Fibroblast of mammary gland (primary cell): ENCODE data around the gene ATP6V1B1.
A peak's percentile ranks its signal among the peaks of the same experiment; 100 is the strongest.

ENCODE experiments used
- DNase-seq: peaks from one replicate; pipeline ENCODE4 v3.0.0-alpha.2; 2010; ENCODE audit warnings: low read depth
- H3K4me3 ChIP-seq: 2 replicates; pipeline ENCODE4 v1.5.1; 2011; ENCODE audit warnings: low read depth, mild to moderate bottlenecking, low read length, moderate library complexity; ENCODE audit not compliant: control insufficient read depth
- CTCF ChIP-seq: conservative IDR thresholded peaks from 2 replicates; pipeline ENCODE4 v1.5.1; 2011; ENCODE audit warnings: low read depth, low read length, inconsistent platforms; ENCODE audit not compliant: control insufficient read depth, insufficient read depth

Gene ATP6V1B1

GRCh38 chr2:70905443-70906421, 30.0 kb upstream of the ATP6V1B1 start:
- H3K4me3 ChIP-seq: no peak overlapping the region
- DNase-seq: no peak
- no peak for TF ChIP-seq CTCF

- no peak overlapping the region for H3K4me3 ChIP-seq
- no peak for DNase-seq
- no peak for TF ChIP-seq CTCF
These were observed 29.2 kb upstream of the ATP6V1B1 start for GRCh38 chr2:70906439-70907005.

- no peak overlapping the region for H3K4me3 ChIP-seq
- DNase-seq: peak; percentile 4
These were observed 28.3 kb upstream of the ATP6V1B1 start for GRCh38 chr2:70907130-70908057.

GRCh38 chr2:70916291-70916690, 19.4 kb upstream of the ATP6V1B1 start:
- DNase-seq: no peak

More at GRCh38 chr2:70907130-70908057, 28.3 kb upstream of the ATP6V1B1 start:
- TF ChIP-seq CTCF: no peak

GRCh38 chr2:70918016-70918415, 17.7 kb upstream of the ATP6V1B1 start:
- no peak for DNase-seq
- no peak overlapping the region for H3K4me3 ChIP-seq
- no peak for TF ChIP-seq CTCF

More at GRCh38 chr2:70916291-70916690, 19.4 kb upstream of the ATP6V1B1 start:
- no peak for TF ChIP-seq CTCF
- H3K4me3 ChIP-seq: no peak overlapping the region

- peak; percentile 94 for TF ChIP-seq CTCF
- H3K4me3 ChIP-seq: no peak overlapping the region
- peak; percentile 72 for DNase-seq
These were observed 15.9 kb upstream of the ATP6V1B1 start for GRCh38 chr2:70919672-70920366.
